Measurements from ENCODE around the gene YPEL5.
"Not testable (repeated sequence)": the region's sequence is repeated elsewhere in the genome, so short reads cannot be mapped to it uniquely, and the experiment has no call there.

Gene YPEL5

DNA sequence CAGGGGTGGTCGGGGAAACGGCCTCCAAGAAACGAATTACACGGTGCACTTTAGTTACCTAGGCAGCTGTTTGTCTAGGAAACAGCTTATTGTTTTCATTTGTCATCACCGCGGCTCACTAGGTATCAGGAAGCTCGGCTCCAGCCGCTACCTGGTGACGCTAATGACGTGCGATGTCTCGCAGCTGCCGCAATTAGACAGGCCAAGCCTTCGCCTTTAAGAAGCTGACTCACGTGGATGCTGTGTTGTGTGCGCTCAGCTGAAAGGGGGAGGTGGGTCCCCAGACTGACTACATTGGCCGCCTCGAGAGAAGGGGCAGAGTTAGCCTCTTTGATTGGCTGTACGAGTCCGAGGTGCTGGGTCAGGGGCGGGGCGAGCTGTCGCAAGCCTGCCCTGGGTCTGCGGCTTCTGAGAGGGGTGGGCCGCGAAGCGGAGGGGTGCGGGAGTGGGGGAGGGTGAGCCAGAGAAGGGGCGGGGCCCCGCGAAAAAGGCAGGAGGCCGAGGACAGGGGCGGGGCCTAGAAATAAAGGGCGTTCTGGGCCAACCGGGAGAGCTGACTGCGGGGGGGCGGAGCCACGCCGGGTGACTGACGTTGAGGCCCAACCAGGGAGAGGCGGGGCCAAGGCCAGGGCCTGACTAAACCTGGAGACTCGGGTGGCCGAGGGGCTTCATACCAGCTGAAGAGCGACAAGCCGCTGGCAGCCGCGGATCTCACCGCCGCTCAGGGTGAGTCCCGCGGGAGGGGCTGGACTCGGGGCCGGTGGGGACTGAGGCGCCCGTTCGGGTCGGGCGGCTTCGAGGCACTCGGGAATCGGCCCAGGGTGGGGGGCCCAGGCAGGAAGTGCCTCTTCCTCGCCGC lies at the start of gene YPEL5:
Gene YPEL5 (plus strand): TSS at position 671 of the 859 bp plus-strand sequence. CDS start 9,645 bp downstream, outside the sequence.
- peak; percentile 99 for DNase-seq

DNA sequence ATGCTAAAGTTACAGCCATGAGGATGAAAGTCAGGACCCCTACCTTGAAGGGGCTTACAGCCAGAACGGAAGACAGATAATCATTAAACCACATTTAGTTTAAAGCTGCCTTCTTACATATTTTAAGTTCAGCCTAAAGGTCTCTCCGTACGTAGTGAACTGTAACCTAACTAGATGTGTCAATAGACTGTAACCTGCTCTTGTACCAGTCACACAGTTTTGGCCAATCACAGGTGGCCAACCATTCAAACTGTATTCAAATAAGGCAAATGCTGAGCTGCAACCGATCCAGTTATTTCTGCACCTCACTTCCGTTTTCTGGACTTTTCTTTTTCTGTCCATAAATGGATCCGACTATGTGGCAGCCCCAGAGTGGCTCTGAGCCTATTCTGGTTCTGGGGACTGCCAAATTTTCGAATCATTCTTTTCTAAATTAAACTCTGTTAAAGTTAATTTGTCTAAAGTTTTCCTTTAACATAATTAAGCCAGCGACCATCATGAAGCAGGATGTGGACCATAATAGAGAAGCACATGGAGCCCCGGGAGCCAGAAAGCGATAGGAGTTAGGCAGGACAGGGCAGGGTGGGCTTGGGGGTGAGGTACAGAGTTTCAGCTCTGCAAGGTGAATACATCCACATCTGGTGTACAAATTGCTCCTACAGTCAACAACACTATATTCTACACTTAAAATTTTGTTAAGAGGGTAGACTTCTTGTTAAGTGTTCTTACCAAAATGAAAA lies 48.4 kb upstream of the YPEL5 start:
- DNase-seq: no peak

DNA sequence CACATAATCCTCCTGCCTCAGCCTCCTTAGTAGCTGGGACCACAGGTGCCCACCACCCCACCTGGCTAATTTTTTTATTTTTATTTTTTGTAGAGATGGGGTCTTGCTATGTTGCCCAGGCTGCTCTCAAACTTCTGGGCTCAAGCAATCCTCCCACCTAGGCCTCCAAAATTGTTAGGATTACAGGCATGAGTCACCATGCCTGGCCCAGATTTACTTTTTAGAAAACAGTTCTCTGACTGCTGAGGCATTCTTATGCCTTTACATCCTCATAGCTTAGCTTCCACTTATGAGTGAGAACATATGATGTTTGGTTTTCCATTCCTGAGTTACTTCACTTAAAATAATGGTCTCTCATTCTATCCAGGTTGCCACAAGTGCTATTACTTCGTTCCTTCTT lies 47.4 kb upstream of the YPEL5 start:
- DNase-seq: not testable (repeated sequence)

GRCh38 chr2:30100691-30101090 lies 46.1 kb upstream of the YPEL5 start:
- DNase-seq: not testable (repeated sequence)

DNA sequence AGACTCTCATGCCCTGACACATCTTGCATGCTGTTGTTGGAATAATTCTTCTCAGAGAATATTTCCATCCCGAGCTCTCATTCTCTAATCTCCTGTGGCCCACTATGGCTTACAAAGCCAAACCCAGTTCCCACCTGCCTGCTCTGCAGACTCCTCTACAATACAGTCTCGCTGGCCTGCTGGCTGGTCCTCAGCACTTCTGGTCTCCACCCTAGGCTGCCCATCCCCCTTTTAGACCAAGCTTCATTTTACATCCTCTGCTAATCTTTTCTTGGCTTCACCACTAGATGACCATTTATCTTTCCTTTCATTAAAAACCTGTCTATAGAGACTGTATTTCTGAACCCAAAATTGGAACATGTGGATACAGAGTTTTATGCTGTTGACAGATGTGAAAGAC lies 42.5 kb upstream of the YPEL5 start:
- no peak for DNase-seq

DNA sequence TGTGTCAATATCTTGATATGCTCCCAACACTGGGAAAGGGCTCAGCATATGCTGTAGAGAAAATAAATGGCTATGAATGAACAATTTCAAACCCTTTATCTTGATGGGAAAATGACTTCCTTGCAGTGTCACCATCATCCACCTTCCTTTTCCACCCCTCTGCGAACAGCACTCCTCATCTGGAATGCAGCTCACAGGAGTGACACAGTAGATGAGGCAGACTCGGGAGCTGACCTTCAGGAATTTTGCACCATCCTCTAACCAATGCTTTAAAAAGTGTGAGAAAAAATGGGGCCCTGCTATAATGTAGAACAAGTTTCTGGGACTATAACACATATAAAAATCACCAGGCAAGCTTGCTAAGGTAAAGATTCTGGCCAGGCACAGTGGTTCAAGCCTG lies 41.3 kb upstream of the YPEL5 start:
- DNase-seq: no peak

DNA sequence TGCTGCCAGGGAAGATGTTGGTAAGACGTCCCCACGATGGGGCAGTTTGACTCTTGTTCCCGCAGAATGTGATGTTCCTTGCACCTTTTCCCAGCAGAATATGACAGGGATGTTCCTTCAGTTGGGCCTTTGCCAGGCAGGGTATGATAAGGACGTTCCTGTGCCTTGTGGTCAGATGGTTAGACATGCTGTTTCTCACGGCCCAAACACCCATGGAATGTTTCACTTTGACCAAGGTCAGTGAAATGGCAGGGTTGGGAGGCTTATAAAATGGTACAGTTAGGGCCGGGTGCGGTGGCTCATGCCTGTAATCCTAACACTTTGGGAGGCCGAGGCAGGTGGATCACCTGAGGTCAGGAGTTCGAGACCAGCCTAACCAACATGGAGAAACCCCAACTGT lies 40.3 kb upstream of the YPEL5 start:
- no peak for DNase-seq

DNA sequence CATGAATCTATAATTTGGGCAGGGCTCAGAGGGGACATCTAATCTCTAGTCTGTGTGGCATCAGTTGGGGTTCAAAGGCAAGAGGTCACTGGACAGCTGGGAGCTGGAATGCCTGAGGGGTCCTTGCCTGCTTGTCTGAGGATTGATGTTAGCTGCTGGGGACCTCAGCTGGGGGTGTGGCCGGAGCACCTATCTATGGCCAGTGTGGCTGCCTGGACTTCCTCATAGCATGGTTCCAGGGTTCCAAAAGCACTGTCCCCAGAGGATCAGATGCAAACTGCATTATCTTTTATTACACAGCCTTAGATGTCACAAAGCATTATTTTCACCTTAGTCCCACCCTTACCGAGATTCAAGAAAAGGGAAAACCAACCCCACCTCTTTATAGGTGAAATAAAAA lies 38.6 kb upstream of the YPEL5 start:
- no peak for DNase-seq

- DNase-seq: no peak
These were observed 38.0 kb upstream of the YPEL5 start for GRCh38 chr2:30108851-30109250.

- no peak for DNase-seq
These were observed 37.0 kb upstream of the YPEL5 start for GRCh38 chr2:30109856-30110255.

DNA sequence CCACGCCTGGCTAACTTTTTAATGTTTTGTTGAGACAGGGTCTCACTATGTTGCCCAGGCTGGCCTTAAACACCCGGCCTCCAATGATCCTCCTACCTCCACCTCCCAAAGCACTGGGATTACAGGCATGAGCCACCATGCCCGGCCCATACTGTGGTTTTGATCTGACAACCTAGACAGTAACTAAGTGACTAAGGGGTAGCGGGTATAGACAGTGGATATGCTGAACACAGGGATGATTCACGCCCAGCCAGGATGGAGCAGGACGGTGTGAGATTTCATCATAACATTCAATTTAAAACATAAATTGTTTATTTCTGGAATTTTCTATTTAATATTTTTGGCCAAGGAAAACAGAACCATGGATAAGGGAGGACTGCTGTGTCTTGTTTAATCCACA lies 36.0 kb upstream of the YPEL5 start:
- DNase-seq: no peak

- not testable (repeated sequence) for DNase-seq
These were observed 35.6 kb upstream of the YPEL5 start for GRCh38 chr2:30111186-30111585.

DNA sequence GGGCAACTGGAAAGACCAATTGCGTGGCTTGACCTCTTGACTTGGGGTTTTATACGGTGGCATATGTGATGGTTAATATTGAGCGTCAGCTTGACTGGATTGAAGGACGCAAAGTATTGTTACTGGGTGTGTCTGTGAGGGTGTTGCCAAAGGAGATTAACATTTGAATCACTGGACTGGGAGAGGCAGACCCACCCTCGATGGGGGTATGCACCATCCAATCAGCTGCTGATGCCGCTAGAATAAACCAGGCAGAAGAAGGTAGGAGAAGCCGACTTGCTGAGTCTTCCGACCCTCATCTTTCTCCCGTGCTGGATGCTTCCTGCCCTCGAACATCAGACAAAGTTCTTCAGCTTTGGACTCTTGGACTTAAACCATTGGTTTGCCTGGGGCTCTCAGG lies 34.2 kb upstream of the YPEL5 start:
- DNase-seq: no peak

DNA sequence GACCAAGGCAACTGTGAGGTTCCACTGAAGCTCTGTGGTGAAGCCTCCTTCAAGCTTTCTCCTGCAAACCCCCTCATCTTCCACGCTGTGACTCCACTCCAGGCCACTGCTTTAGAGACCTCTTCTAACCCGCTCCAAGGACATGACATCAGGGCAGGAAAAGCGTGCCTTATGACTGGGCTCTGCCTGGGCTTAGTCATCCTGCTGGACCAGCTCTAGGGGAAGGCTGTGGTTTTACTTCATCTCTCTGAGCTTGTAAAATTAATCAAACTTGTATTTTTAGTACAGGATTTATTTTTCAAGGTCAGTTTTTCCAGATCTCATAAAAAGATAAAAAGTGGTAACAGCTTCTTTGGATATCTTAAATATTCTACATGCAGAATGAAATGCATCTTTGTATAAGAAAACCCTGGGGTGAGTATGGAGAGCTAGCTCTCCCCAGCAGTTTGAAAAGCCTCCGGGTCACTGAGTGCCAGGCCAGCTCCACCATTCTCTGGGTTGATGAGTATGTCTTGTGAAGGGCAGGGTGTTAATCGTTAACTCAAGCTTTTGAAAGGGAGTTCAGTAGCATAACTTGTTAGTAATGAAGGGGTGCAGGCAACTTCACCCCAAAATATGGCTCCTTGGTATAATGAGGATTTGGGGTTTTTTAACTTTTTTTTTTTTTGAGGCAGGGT lies 33.1 kb upstream of the YPEL5 start:
- DNase-seq: no peak

DNA sequence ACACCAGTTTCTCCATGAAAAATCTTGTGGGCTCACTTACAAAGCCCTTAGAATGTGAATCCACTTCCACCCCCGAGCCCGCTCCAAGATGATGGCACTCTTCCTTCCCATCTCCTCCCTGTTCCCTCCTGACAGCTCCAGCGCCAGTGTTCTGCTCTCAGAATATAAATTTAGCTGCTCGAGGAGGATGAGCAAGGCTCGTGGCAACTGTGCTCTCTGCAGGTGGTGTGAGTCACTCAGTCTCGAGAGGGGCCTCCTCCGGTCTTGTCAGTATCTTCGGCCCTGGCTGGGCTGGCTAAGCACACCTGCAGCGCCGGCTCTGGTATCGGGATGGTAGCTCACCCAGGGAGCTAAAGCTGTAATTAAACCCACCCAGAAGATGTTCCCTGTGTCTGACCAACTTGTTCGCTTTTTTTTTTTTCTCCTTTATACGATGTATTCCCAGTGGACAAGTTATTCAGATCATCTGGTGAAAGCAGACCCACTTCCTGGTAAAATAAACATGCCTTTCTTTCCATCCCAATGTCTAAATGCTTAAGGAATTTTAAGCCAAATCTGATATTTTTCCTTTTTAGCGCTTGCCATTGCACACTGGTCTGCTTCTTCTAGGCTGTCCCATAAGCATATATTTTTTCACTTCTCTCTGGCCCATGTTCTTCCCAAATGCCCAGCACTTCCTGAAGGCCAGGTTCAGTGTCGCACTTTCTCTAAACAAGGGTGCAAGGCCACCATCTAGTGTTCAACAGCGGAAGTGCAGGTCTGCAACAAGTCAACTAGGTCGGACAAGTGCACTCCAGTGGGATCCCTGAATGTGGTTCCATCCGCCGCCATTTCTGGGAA lies 31.4 kb upstream of the YPEL5 start:
- DNase-seq: peak; percentile 61

DNA sequence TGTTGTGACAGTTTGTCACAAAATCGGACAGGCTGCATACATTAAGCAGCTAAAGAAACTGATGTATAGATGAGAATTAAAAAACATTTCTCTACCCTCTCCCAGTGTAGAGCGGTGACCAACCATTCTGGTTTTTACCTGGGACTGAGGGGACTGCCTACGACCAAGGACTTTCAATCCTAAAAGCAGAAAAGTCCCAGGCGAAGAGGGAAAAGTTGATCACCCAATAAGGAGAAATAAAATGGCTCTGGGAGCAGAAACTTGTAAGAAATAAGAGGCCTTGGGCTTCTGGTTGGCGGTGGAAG lies 30.9 kb upstream of the YPEL5 start:
- DNase-seq: no peak

DNA sequence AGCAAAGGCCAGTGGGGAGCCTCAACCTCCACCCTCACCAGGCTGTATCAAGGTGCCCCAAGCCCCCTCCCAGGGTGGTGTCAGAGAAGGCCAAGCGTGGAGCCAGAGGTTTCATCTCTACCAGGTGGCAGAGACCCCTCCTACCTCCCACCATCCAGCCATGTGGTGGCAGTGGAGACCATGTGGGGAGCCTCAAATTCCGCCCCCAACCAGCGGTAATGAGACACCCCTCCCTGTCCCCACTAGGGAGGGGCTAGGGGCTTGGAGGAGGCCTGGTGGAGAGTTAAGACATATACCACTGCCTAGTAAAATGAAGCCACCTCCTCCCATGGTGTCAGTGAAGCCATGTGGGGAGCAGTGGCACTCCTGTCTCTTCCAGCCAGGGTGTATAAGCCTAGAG lies 24.4 kb upstream of the YPEL5 start:
- DNase-seq: no peak

- no peak for DNase-seq
These were observed 19.6 kb upstream of the YPEL5 start for GRCh38 chr2:30127016-30127893.

DNA sequence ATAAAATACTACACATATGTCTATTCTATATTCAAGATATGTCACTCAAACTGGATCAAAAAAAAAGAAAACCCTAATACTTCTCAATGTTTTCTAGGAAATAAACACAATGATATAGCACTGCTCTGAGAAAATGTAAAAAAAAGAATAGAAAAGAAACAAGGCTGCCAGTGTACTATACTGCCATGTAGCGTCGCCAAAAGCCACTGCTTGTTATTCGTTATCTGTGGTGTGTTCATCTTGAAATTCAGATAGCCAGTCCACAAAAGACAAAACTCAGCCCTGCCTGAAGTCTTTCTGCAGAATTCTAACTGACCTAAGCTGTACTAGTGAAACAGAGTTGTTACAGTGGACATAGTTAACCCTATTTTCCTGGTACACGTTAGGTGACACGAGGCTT lies 12.2 kb upstream of the YPEL5 start:
- no peak for DNase-seq

DNA sequence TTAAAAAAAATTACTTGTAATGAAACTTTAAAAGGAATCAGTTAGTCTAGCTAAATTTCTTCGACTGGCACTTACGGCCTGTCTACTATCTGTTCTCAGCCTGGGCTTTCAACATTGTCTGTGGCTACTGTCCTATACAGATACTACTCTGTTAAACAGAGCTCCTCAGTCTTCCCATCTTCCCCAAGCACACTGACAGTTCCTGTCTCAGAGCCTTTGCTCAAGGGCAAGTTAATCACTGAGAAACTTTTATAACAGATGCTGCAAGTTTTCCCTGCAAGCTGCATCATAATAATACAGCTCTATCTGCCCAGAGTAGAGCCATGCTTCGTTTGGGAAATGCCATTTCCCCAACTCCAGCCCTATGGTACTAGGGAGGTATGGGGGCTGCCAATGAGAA lies 11.3 kb upstream of the YPEL5 start:
- no peak for DNase-seq

DNA sequence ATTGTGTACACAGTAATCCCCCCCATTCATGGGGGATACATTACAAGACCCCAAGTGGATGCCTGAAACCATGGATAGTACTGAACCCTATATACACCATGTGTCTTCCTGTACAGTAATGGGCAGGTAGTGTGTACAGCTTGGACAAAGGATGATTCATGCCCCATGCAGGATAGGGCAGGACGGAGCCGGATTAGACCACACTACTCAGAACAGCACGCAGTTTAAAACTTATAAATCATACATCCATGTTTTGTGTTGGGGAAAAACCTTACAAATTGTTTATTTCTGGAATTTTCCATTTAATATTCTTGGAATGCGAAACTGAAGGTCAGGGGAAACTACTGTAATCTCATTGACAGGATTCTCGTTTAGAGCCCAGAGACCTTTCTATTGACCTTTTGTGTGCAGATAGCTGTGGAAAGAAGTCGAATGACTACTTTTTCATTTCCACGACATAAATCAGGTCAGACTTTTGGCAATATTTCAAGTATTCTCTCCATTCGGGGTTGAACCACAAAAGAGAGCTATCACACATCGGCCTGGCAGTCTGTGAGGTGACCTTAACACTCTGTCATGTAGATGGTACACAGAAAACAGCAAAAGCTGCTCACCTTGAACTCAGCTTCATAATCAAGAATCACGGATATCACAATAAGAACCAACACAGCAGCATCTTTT lies 9.9 kb upstream of the YPEL5 start:
- no peak for DNase-seq

All from MV-4-11 (cell line).